MM.1S (cell line): ENCODE data around the gene KCNH8.

Experiments used
- DNase-seq: peaks from one replicate; pipeline ENCODE4 v3.0.0-alpha.2; 2015
- H2AFZ ChIP-seq: fragments of 300-600 bp; sonication (generic); 2 replicates; pipeline ENCODE4 v1.6.0; 2016; ENCODE audit warnings: antibody characterized with exemption, low read length
- H3F3A ChIP-seq: fragments of 300-600 bp; sonication (generic); 2 replicates; pipeline ENCODE4 v1.6.1; 2016; ENCODE audit warnings: mild to moderate bottlenecking, antibody characterized with exemption, low read length, moderate library complexity, mixed read lengths; ENCODE audit not compliant: insufficient read depth
- H3K27ac ChIP-seq: fragments of 300-600 bp; sonication (generic); 2 replicates; pipeline ENCODE4 v1.5.1; 2016; ENCODE audit warnings: mild to moderate bottlenecking, low read length
- H3K27me3 ChIP-seq: fragments of 300-600 bp; sonication (generic); replicated peaks from 2 replicates; pipeline ENCODE4 v1.6.0; 2016; ENCODE audit warnings: low read length; ENCODE audit not compliant: insufficient read depth
- H3K36me3 ChIP-seq: fragments of 300-600 bp; sonication (generic); replicated peaks from 2 replicates; pipeline ENCODE4 v1.6.1; 2016; ENCODE audit warnings: mild to moderate bottlenecking, low read length, mixed read lengths; ENCODE audit not compliant: insufficient read depth
- H3K4me1 ChIP-seq: fragments of 300-600 bp; sonication (generic); 2 replicates; pipeline ENCODE4 v1.6.1; 2016; ENCODE audit warnings: low read length, mixed read lengths
- H3K4me2 ChIP-seq: fragments of 300-600 bp; sonication (generic); 2 replicates; pipeline ENCODE4 v1.6.0; 2016; ENCODE audit warnings: low read depth, low read length
- H3K4me3 ChIP-seq: fragments of 300-600 bp; sonication (generic); 2 replicates; pipeline ENCODE4 v1.5.1; 2016; ENCODE audit warnings: low read length, mixed read lengths
- H3K79me2 ChIP-seq: fragments of 300-600 bp; sonication (generic); 2 replicates; pipeline ENCODE4 v1.6.1; 2016; ENCODE audit warnings: mixed run types, low read length, mixed read lengths
- H3K9ac ChIP-seq: fragments of 300-600 bp; sonication (generic); 2 replicates; pipeline ENCODE4 v1.6.1; 2016; ENCODE audit warnings: low read length, mixed read lengths
- H3K9me2 ChIP-seq: fragments of 300-600 bp; sonication (generic); replicated peaks from 2 replicates; pipeline ENCODE4 v1.6.1; 2016; ENCODE audit warnings: mild to moderate bottlenecking, low read length, mixed read lengths; ENCODE audit not compliant: insufficient read depth
- H3K9me3 ChIP-seq: fragments of 300-600 bp; sonication (generic); replicated peaks from 2 replicates; pipeline ENCODE4 v1.6.1; 2016; ENCODE audit warnings: mild to moderate bottlenecking, low read length, mixed read lengths; ENCODE audit not compliant: insufficient read depth
- H4K20me1 ChIP-seq: fragments of 300-600 bp; sonication (generic); 2 replicates; pipeline ENCODE4 v1.6.1; 2016; ENCODE audit warnings: mild to moderate bottlenecking, low read length, moderate library complexity, mixed read lengths; ENCODE audit not compliant: insufficient read depth
- EZH2 ChIP-seq: fragments of 300-600 bp; sonication (generic); optimal IDR thresholded peaks from 2 replicates; pipeline ENCODE3; 2017; ENCODE audit warnings: low read depth, mild to moderate bottlenecking, antibody characterized with exemption, low read length, mixed read lengths
- EZH2phosphoT487 ChIP-seq: fragments of 300-600 bp; sonication (generic); IDR thresholded peaks from 2 replicates; pipeline ENCODE4 v1.6.1; 2018; ENCODE audit warnings: antibody characterized with exemption, low read length
- TF ChIP-seq, protein P1 (sequence below): fragments of 300-600 bp; sonication (generic); IDR thresholded peaks from 2 replicates; pipeline ENCODE4 v1.5.1; 2016; ENCODE audit warnings: antibody characterized with exemption, low read length, mixed read lengths

Gene KCNH8

DNA sequence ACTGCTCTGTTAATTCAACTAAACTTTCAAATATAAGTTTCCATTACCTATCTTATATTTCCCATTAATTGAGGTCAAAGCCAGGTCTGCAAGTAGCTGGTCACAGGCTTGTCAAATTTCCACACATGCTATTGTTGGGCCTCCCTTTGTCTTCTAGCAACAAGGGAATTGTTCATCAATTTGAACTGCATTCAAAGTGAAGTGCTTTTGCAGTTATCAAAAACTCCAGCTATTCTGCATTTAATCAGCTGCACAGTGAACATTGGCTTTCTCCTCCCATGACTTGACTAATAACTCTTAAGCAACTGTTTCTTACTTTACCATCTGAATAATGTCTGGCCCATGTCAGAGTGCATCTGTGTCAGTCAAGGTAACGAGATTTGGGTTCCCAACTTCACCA lies 198.4 kb downstream of the KCNH8 start:
- Histone ChIP-seq H3K9me2 (no peaks in the 10 kb centered on the region), H3K4me1 (no peaks in the 10 kb centered on the region), H3K79me2 (no peaks in the 10 kb centered on the region), H3K4me2 (no peak overlapping the region), H4K20me1 (no peaks in the 10 kb centered on the region), H3F3A (no peaks in the 10 kb centered on the region), H3K4me3 (no peak overlapping the region), H3K27me3 (no peaks in the 10 kb centered on the region), H3K9ac (no peak overlapping the region), H3K9me3 (no peaks in the 10 kb centered on the region), H3K27ac (no peak overlapping the region), H3K36me3 (no peaks in the 10 kb centered on the region), H2AFZ (no peak overlapping the region)
- no peak for DNase-seq
- no peak for TF ChIP-seq EZH2
- no peak for TF ChIP-seq EZH2phosphoT487
- TF ChIP-seq, protein P1, sequence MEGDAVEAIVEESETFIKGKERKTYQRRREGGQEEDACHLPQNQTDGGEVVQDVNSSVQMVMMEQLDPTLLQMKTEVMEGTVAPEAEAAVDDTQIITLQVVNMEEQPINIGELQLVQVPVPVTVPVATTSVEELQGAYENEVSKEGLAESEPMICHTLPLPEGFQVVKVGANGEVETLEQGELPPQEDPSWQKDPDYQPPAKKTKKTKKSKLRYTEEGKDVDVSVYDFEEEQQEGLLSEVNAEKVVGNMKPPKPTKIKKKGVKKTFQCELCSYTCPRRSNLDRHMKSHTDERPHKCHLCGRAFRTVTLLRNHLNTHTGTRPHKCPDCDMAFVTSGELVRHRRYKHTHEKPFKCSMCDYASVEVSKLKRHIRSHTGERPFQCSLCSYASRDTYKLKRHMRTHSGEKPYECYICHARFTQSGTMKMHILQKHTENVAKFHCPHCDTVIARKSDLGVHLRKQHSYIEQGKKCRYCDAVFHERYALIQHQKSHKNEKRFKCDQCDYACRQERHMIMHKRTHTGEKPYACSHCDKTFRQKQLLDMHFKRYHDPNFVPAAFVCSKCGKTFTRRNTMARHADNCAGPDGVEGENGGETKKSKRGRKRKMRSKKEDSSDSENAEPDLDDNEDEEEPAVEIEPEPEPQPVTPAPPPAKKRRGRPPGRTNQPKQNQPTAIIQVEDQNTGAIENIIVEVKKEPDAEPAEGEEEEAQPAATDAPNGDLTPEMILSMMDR = no peak

DNA sequence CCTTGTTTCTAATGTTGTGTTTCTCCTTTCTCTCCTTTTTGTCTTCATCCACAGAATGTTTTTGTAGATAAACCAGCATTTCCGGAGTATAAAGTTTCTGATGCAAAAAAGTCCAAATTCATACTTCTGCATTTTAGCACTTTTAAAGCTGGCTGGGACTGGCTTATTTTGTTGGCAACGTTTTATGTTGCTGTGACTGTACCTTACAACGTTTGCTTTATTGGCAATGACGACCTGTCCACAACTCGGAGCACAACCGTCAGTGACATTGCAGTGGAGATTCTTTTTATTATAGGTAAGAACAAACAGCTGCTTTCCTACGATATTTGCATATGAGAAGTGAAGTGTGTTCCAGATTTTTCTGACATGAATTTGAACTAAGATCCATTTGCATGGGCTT lies 199.4 kb downstream of the KCNH8 start:
- Histone ChIP-seq H3K36me3 (no peaks in the 10 kb centered on the region), H3K79me2 (no peaks in the 10 kb centered on the region), H3K4me2 (no peak overlapping the region), H3F3A (no peaks in the 10 kb centered on the region), H3K9ac (no peak overlapping the region), H3K4me1 (no peaks in the 10 kb centered on the region), H3K9me3 (no peaks in the 10 kb centered on the region), H3K4me3 (no peak overlapping the region), H3K27ac (no peak overlapping the region), H4K20me1 (no peaks in the 10 kb centered on the region), H2AFZ (no peak overlapping the region), H3K9me2 (no peaks in the 10 kb centered on the region), H3K27me3 (no peaks in the 10 kb centered on the region)
- TF ChIP-seq, protein P1 = no peak
- no peak for TF ChIP-seq EZH2phosphoT487
- no peak for TF ChIP-seq EZH2
- no peak for DNase-seq

DNA sequence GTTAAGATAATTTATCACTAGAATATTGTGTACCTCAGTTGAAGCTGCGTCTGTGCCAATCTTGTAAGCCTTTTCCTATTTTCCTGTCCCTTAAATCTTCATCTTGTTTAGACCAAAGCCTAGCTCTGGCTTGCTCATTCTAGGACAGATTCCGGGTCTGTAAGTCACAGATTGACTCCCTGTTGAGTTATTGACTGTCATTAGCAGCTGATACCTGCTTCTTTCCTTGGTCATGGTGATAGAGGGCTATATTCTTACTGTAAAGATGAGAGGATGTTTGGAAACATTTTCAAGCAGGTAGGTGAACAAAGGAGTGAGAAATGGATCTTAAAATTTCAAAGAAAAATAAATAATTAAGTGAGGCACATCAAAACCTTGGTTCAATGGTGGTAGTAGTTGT lies 200.2 kb downstream of the KCNH8 start:
- H3K27me3 ChIP-seq = no peaks in the 10 kb centered on the region
- no peak for DNase-seq
- H3K9me2 ChIP-seq = no peaks in the 10 kb centered on the region
- no peaks in the 10 kb centered on the region for H3K79me2 ChIP-seq
- no peak overlapping the region for H2AFZ ChIP-seq
- H3K4me3 ChIP-seq = no peak overlapping the region
- no peaks in the 10 kb centered on the region for H3K36me3 ChIP-seq
- H3K4me1 ChIP-seq = no peaks in the 10 kb centered on the region
- H3F3A ChIP-seq = no peaks in the 10 kb centered on the region
- no peak overlapping the region for H3K27ac ChIP-seq
- no peaks in the 10 kb centered on the region for H4K20me1 ChIP-seq
- no peak overlapping the region for H3K9ac ChIP-seq
- H3K9me3 ChIP-seq = no peaks in the 10 kb centered on the region
- no peak overlapping the region for H3K4me2 ChIP-seq
- no peak for TF ChIP-seq EZH2
- TF ChIP-seq, protein P1 = no peak
- TF ChIP-seq EZH2phosphoT487 = no peak
